GM18498 (cell line): ENCODE data around the gene IL1RL2.

Source experiments
- ATAC-seq: cut with Tn5 transposase; IDR thresholded peaks from one replicate; pipeline ENCODE4 v1.9.1; 2021; ENCODE audit warnings: mild to moderate bottlenecking, moderate library complexity; ENCODE audit not compliant: unreplicated experiment

Gene IL1RL2

DNA sequence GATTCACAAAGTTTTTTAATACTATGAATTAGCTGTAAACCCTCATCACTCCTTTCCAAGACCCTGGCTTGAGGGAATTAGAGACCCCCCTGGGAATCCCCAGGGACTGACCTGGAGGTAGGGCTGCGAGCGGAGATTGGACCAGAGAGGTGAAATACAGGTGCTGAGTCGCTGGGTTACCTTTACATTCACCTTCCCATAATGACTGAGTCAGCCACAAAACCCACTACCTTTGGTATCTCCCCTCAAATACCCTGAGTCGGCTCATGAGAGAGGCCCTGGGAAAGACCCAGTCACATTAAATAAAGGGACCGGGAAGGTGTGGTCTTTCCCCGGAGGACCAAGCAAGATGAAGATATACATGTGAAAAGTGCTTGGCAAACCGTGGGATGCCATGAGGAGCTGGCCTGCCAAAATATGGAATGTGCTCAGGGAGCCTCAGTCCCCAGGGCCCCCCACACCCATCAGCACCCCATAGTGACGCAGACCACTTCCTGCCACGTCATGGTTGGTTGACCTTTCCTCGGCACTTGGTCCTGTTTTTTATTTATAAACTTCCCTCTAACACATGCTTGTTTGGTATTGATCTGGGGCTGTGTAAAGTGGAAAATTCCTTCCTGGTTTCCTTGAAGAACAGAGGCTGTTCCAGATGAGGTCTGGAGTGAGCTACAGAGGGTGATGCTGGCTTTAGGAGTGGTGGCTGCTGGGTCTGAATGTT, 51.4 kb downstream of the IL1RL2 start:
- ATAC-seq = no peak

DNA sequence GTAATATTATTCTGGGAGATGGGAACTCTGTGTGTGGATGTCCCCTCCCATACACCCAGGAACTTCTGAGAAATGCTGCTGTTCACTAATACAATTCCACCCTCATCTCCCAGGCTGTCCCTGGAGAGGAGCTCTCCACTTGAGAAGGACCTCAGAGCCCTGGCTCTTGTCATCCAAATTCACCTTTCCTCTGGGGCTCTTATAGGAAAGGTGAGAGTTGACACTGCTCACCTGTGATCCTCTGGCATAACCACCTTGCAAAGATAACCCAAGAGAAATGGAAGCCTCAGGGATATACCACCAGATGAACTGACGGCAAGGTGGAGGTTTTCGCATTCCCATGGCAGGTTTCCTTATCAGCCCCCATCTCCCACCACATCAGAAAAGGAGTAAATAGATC, 52.0 kb downstream of the IL1RL2 start:
- ATAC-seq = no peak

DNA sequence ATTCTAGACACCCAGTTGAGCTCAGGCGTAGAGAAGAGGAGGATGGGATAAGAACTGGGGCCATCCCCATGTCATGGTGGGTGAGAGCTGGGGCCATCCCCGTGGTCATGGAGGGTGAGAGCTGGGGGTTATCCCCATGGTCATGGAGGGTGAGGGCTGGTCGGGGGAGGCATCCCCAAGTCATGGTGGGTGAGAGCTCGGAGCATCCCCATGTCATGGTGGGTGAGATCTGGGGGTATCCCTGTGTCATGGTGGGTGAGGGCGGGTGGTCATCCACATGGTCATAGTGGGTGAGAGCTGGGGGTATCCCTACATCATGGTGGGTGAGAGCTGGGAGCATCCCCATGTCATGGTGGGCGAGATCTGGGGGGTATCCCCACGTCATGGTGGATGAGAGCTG, 52.5 kb downstream of the IL1RL2 start:
- ATAC-seq = no peak

DNA sequence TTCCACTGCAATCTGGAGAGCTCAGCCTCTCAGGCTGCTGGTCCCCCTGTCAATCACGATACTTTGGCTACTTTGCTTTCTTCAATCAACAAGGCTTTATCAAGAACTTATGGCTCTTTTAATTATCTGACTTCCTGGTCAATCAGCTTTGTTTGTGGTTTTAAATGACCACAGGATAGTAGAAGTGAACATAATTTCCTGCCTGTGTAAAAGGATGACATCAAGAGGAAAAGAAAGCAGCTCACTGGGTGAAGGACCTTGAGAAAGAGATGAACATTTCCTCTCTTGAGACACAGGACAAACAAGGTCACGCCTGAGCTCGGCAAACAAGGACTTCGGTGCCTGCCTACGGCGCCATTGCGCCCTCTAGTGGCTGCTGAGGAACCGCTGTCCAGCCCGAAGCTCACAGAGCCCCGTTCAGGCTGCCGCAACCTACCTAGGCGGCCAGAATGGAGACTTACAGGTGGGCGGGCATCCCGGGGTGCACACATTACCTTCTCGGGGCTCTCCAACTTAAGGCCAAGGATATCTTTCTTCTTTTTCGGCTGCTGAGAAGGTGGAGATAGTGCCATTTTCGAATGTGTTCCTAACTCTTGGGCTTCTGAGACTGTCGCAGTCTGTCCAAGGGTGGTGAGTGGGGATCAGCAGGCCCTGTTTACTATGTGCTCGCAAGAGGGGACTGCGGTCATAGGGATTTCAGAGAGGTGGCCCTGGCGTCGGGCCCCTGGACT, 54.0 kb downstream of the IL1RL2 start:
- ATAC-seq = peak; percentile 90

- no peak for ATAC-seq
Observed at GRCh38 chr2:102241616-102242305, 54.9 kb downstream of the IL1RL2 start.

- no peak for ATAC-seq
Observed at GRCh38 chr2:102245266-102246151, 58.7 kb downstream of the IL1RL2 start.

DNA sequence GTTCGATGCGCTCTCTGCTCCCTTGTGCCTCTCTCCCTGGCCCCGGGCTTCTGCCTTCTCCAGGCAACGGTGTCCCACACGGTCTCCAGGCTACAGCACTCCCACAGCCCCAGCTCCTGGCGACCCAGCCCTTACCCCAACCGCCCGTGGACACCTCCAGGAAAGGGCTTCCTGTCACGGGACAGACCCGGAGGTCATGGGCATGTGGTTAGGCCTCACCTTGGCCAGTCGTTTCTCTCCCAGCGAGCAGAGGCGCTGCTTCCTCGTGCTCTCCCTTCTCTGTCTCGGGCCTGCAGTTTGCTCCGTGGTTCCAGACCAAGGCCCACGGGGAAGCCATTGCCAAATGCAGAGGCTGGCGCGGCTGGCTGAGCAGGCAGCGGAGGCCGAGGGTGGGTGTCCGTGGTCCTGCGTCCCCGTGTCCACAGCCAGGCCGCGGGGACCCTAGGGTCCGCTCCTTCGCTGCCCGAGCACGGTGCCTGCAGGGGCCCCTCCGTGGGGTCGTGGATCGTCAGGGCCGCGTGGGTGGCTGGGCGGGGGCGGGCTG, 63.5 kb downstream of the IL1RL2 start:
- no peak for ATAC-seq

GRCh38 chr2:102251042-102251848, 64.4 kb downstream of the IL1RL2 start:
- peak; percentile 62 for ATAC-seq

DNA sequence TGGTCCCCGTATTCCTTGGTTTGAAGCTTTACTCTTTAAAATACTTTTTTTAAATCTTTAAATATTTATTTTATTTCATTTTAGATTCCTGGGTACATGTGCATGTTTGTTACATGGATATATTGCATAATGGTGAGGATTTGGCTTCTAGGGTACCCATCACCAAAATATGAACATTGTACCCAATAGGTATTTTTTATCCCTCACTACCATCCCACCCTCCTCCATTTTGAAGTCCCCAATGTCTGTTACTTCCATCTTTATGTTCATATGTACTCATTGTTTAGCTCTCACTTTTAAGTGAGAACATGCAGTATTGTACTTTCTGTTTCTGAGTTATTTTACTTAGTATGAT, 65.0 kb downstream of the IL1RL2 start:
- no peak for ATAC-seq

- no peak for ATAC-seq
Observed at GRCh38 chr2:102252236-102252635, 65.4 kb downstream of the IL1RL2 start.

GRCh38 chr2:102253140-102253752, 66.4 kb downstream of the IL1RL2 start:
- ATAC-seq = no peak

- no peak for ATAC-seq
Observed at GRCh38 chr2:102253753-102254150, 66.9 kb downstream of the IL1RL2 start.

GRCh38 chr2:102256276-102256675, 69.5 kb downstream of the IL1RL2 start:
- no peak for ATAC-seq

DNA sequence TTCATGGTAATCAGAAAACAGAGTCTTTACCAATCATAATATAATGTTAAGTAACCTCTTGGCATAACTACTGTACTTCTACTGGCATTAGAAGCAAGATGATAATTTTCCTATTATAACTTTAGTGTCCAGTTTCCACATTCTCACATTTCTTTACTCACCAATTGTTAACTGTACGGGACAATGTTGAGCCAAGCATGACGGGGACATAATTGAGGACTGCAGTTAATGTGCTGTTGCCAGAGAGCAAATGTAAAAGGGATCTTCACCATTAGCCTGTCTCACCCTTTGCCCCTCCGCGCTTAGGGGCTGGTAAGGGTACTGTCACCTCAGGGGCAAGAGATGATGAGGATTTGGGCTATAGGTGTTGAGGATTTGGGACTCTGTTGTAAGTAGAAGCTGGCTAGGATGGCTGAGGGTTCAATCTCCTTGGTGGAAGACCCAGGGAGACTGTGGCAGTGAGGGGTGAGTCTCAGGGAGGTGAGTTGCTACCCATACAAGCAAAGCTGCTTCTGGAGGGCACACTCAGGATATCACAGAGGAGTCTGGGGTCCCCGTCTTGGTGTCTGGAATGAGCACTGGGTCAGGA, 70.1 kb downstream of the IL1RL2 start:
- no peak for ATAC-seq

DNA sequence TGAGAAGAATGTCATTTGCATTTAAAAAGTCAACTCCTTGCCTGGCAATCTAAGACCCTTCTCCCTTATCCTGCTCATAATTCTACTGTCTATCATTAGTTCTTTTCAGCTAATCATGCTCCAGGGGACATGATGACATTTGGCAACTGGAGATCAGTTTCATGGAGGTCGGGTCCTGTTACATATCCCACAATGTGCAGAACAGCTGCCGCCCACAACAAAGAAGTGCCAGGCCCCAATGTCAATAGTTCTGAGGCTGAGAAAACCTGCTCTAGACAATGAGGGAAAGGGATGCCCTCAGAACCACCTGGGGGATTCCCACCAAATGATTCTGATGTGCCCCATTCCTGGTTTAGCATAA, 71.2 kb downstream of the IL1RL2 start:
- no peak for ATAC-seq

- ATAC-seq = no peak
Observed at GRCh38 chr2:102258386-102259074, 71.7 kb downstream of the IL1RL2 start.

DNA sequence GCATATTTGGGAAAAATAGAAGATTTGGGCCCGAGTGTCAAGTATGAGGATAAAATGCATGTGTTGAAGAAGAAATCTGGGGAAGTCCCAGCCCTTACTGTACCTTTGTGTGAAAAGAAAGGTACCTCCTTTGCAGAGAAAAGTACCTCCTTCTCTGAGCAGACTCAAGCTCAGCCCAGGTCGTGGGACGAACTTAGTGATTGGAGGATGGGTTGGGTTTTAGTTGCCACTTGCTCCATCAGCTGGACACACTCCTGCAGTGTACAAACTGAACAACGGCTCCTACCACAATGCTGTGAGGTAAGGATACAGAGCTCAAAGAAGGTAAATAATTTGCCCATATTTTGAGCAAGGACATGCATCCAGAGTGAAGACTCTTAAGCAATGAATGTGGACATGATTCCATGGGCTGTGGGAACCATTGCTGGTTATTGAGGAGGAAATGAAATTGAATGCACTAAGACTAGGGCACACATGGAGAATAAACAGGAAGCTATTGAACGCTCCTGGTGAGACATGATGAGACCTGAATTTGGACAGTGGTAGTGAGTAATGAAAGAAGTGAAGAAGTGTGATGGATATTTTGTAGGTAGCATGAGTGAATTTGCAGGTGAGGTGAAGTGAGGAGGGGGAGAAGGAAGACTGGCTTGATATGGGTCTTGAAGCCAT, 74.8 kb downstream of the IL1RL2 start:
- ATAC-seq = no peak
